GM13976 (cell line): Measurements from ENCODE around the gene MTSS2.

ENCODE experiments used
- DNase-seq: peaks from one replicate; pipeline ENCODE4 v3.0.0; 2012; ENCODE audit warnings: low spot score
- in situ Hi-C: fragments of 300-500 bp; cut with MboI; formaldehyde crosslinking; loops from one replicate; pipeline ENCODE4 v1.12.0; 2022; ENCODE audit warnings: low sequenced_read_pairs, mixed read lengths, inconsistent platforms; ENCODE audit not compliant: unreplicated experiment
- TF ChIP-seq, protein P1 (sequence below): IDR thresholded peaks from 2 replicates; pipeline ENCODE4 v1.5.1; 2012; ENCODE audit warnings: borderline replicate concordance, mild to moderate bottlenecking; ENCODE audit not compliant: insufficient read depth; ENCODE audit errors: extremely low read depth, missing control alignments, control extremely low read depth

MTSS2 gene

DNA sequence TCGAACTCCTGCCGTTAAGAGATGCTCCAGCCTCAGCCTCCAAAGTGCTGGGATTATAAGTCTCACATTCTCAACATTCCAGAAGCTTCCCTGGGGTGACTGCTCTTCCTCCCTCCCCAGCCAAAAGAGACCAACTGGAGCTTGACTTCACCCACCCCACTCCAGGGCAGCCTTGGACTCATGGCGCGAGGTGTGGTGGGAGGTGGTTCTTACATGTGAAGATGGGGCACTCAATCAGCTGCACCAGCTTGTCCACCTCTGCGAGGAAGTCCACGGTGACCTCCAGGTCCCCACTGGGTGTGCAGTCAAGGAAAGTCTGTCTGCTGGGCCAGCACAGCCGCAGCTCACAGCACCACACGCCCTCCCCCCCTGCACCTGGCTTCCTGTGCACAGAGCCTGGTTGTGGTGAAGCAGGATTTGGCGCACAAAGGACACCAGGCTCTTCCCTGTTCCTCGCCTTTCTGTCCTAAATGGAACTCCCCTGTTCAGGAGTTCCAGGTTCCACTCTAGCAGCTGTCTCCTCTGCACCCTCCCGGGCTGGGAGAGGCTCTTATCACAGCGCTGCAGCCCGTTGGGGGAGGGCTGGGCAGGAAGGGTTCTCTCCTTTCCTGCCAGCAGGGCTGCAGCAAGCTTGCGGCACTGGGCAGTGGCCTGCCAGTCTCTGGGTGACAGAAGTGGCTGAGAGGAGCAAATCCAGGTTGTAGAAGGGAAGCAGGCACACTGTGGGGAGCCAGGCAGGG, 9.6 kb upstream of the MTSS2 start:
- no peak for DNase-seq
- in situ Hi-C loops, result no loop called here
- TF ChIP-seq, protein P1, sequence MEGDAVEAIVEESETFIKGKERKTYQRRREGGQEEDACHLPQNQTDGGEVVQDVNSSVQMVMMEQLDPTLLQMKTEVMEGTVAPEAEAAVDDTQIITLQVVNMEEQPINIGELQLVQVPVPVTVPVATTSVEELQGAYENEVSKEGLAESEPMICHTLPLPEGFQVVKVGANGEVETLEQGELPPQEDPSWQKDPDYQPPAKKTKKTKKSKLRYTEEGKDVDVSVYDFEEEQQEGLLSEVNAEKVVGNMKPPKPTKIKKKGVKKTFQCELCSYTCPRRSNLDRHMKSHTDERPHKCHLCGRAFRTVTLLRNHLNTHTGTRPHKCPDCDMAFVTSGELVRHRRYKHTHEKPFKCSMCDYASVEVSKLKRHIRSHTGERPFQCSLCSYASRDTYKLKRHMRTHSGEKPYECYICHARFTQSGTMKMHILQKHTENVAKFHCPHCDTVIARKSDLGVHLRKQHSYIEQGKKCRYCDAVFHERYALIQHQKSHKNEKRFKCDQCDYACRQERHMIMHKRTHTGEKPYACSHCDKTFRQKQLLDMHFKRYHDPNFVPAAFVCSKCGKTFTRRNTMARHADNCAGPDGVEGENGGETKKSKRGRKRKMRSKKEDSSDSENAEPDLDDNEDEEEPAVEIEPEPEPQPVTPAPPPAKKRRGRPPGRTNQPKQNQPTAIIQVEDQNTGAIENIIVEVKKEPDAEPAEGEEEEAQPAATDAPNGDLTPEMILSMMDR, result no peak

DNA sequence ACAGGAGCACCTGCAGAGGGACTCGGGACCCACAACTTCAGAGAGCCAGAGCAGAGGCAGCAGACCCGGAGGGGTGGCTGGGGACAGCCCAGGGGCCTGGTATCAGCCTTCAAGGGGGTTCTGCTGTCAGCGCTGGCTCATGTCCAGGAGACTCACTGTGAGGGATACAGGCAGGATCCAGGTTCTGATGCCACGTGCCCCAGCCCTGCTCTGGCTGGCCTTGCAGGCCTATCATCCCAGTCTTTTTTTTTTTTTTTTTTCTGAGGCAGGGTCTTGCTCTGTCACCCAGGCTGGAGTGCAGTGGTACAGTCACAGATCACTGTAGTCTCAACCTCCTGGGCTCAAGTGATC, 9.0 kb upstream of the MTSS2 start:
- DNase-seq, result no peak
- in situ Hi-C loops, result no loop called here
- TF ChIP-seq, protein P1, result no peak

DNA sequence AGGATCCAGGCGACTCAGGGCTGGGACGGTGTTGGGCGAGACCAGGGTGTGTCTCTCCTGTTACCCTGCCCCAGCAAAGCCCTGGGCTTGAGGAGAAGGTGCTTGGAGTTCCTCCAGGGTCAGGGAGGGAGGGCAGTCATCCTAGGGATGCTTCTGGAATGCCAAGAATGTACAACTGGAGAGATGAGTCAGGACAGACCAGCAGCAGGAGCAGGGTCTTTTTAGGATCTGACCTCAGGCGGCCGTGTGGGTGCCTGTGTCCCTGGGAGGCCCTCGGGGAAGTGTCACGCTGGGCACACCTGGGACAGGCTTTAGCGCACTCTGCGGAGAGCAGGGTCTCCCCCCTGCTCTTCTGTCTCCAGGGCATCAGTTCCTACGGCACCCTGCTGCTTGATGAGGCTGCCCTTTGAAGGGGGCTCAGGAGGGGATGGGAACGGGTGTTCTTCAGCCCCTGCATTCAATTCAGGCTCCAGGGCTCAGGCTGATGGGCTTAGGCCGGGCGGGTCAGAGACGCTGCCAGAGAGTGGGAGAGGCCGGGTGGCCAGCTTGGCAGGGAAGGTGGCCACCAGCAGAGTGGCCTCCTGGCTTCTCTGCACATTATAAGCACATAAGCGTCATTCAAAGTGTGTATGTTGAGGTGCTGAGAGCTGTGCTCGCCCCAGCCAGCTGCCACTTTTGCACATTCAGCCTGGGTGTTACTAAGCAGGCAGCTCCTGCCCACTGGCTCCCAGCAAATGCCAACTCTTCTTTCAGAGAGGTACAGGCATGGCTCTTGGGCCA, 8.4 kb upstream of the MTSS2 start:
- in situ Hi-C loops, result no loop called here
- TF ChIP-seq, protein P1, result no peak
- DNase-seq, result no peak

DNA sequence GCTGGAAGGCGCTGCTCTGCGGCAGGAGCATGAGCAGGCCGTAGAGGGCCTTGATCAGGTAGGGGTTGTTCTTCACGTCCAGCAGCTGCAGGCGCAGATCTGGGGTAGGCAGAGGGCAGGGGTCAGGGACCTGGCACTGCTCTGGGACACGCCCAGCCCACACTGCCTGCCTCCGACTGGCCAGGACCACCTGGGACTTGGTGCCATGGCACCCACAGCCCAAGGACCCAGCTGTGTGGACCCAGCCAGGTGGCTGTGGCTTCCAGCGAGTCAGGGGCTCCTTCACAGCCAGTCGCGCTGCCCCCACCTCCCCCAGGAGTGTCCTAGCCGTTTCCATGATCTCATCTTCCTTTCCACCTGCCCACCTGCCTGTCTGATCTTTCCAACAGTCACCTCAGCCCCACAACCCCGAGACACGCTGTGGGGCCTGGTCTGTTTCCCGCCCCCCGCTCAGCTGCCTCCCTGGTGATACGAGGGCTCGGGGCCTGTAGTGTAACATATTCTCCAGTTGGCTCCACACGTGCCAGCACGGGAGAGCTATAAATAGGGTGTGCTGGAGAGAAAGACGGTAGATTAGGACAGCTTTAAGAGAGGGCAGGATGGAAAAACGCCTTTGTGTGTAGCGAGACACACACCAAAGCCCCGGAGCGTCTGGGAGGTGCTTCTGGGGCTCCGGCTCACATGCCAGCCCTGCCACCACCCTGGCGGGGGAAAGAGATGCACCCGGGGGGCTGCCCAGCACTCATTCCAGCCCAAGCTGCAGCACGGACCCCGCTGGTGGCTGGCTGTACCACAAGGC, 7.2 kb upstream of the MTSS2 start:
- TF ChIP-seq, protein P1, result no peak
- no peak for DNase-seq
- in situ Hi-C loops, result no loop called here

DNA sequence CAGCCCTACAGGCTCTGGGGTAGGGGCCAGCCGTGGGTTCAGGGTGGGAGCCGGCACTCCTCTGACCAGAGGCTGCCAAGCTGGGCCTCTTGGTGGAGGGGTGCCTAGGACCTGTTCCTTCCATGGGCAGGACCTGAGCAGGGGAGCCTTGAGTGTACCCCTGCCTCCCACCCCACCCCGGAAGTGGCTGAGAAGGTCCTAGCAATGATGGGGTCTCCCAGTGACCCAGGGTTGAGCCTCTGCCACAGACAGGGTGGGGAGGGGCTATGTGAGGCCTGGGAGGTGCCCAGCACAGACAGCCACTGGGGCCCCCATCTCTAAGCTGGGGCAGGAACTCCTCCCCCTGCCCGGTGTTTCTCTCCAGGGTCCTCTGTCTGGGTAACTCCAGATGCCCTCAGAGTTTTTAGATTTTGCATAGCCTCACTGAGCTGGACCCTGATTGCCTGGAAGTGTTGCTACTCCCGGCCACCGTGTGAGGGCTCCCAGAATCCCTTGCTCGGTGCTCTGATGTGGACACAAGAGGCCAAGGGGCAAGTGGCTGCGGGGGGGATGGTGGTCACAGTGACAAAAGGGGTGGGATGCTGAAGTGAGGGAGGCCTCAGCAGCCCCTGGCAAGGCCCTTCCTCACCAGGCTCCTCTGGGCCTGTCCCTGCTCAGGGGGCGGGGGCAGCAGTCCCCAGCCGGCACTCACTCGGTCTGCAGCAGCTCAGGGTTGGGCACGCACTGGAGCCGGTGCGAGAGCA, 6.4 kb upstream of the MTSS2 start:
- no peak for DNase-seq
- in situ Hi-C loops, result no loop called here
- TF ChIP-seq, protein P1, result no peak
